ENCODE data around the gene GSE1. TPM values are rescaled to one million over a fixed set of nuclear protein-coding genes. Genes with fewer than 3 reads are reported as not detected.

The GSE1 gene
- total and polyA plus RNA-seq, 11 donors, result 18.1 to 48.4 (median 37.1) TPM

- TF ChIP-seq CTCF (IDR thresholded peaks at IDR 0.05), result no peak
- H3K9me3 ChIP-seq, result no peaks in the 10 kb centered on the region
- no peak for ATAC-seq
- no peak for DNase-seq
- peak overlapping the region in 5 of 12 donors; percentile 34 to 77 (median 54) for H3K27ac ChIP-seq
- intact Hi-C loops (cut with DNase I), result no loop called here
- peaks cover 0 to 5% (median 0%) of the 10 kb centered on the region in 9 donors for H3K36me3 ChIP-seq
- 52 to 91% (median 89%) methylated on average over 2 to 13 of the region's 13 CpGs for WGBS, 4 donors
- no peak overlapping the region for H3K4me3 ChIP-seq
- no peaks in the 10 kb centered on the region for H3K27me3 ChIP-seq
- peaks cover 0 to 66% (median 24%) of the 10 kb centered on the region in 12 donors for H3K4me1 ChIP-seq
Observed at GRCh38 chr16:85640254-85640558, 27.1 kb downstream of the GSE1 start.

GRCh38 chr16:85640585-85640984 lies 27.5 kb downstream of the GSE1 start:
- H3K4me1 ChIP-seq, result peaks cover 0 to 66% (median 24%) of the 10 kb centered on the region in 12 donors
- no peak overlapping the region for H3K27ac ChIP-seq
- WGBS, 4 donors, result 91 to 94% (median 92%) methylated on average over 29 to 31 of the region's 31 CpGs
- DNase-seq (no peak), ATAC-seq (no peak)
- peaks cover 0 to 5% (median 0%) of the 10 kb centered on the region in 9 donors for H3K36me3 ChIP-seq
- TF ChIP-seq POLR2A (IDR thresholded peaks at IDR 0.05) (no peak), CTCF (IDR thresholded peaks at IDR 0.05) (no peak)
- no peaks in the 10 kb centered on the region for H3K27me3 ChIP-seq
- no peaks in the 10 kb centered on the region for H3K9me3 ChIP-seq
- no peak overlapping the region for H3K4me3 ChIP-seq
- intact Hi-C loops (cut with DNase I), result no loop called here

- Histone ChIP-seq H3K27me3 (no peaks in the 10 kb centered on the region), H3K4me1 (peaks cover 0 to 66% (median 24%) of the 10 kb centered on the region in 12 donors), H3K9me3 (no peaks in the 10 kb centered on the region), H3K27ac (peak overlapping the region in 3 of 12 donors; percentile 9 to 22 (median 15)), H3K36me3 (peaks cover 0 to 5% (median 0%) of the 10 kb centered on the region in 9 donors), H3K4me3 (no peak overlapping the region)
- intact Hi-C loops (cut with DNase I), result no loop called here
- ATAC-seq, result no peak
- TF ChIP-seq POLR2A (IDR thresholded peaks at IDR 0.05), result no peak
- TF ChIP-seq CTCF (IDR thresholded peaks at IDR 0.05), result no peak
- 83 to 90% (median 88%) methylated on average over 16 to 24 of the region's 24 CpGs for WGBS, 4 donors
- no peak for DNase-seq
Observed at GRCh38 chr16:85641305-85641704, 28.2 kb downstream of the GSE1 start.

- peaks cover 0 to 5% (median 0%) of the 10 kb centered on the region in 9 donors for H3K36me3 ChIP-seq
- no peak overlapping the region for H3K4me3 ChIP-seq
- peak overlapping the region in 3 of 12 donors; percentile 9 to 22 (median 15) for H3K27ac ChIP-seq
- intact Hi-C loops (cut with DNase I), result no loop called here
- ATAC-seq (peak; percentile 41 to 56 (median 48)), DNase-seq (peak in 2 of 5 donors; percentile 58 to 60)
- H3K27me3 ChIP-seq, result no peaks in the 10 kb centered on the region
- peaks cover 0 to 66% (median 24%) of the 10 kb centered on the region in 12 donors for H3K4me1 ChIP-seq
- TF ChIP-seq POLR2A (IDR thresholded peaks at IDR 0.05) (no peak), CTCF (IDR thresholded peaks at IDR 0.05) (no peak)
- no peaks in the 10 kb centered on the region for H3K9me3 ChIP-seq
- 63 to 76% (median 66%) methylated on average over 12 of the region's 12 CpGs for WGBS, 4 donors
Observed at GRCh38 chr16:85641776-85642176, 28.7 kb downstream of the GSE1 start.
